Cerebellar cortex (tissue), 1 donor: ENCODE data around the gene NDUFA8.

Source experiments
- DNase-seq: peaks from one replicate; pipeline ENCODE4 v3.0.0-alpha.2; 2015; ENCODE audit warnings: low spot score

Gene NDUFA8

DNA sequence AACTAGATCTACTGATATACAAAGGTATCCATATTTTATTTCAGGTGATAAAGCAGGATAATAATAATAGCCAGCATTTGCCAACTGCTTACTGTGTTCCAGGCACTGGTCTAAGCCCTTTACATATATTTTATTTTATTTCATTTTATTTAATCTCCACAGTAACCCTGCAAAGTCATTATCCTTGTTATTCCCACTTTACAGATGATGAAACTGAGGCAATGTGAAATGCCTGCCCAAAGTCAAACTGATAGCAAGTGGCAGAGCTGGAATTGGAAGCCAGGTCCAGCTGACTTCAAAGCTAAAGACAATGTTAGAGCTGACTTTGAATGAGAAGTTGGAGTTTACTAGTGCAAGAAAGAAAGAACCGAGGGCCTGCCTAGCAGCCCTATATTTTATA lies 25.0 kb upstream of the NDUFA8 start:
- DNase-seq, result no peak

DNA sequence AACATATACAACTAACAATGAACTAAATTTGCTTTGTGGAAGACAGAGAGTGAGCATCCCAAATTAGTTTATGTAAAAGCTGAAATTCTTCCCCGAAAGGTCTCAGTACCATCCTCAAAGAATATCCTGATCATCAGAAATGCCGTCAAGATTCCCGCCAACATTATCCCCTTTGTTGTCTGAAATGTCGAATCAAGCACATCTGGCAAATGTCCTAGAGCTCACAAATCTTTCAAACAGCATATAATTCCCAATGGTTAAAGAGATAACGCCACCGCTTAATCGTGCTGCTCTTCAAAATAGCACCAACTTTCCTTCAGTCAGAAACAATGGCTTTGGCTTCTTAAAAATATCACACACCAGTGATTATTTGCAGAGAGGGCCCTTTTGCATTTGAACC lies 23.9 kb upstream of the NDUFA8 start:
- no peak for DNase-seq

DNA sequence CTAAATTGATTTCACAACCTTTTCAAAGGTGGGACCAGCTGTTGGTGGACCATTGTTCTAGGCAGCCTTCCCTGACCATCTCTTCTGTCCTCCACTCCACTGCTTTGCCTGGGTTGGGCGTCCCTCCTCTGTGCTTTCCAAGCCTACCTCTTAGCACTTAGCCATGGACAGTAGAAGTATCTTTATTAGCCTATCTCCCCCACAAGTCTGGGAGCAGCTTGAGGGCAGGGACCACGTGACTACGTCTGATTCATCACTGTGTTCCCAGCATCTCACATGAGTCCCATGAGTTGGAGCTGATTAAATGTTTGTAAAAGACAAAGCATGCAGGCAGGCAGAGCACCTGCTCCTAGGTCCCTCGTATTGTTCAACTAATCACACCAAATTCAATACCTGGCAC lies 21.1 kb upstream of the NDUFA8 start:
- no peak for DNase-seq

DNA sequence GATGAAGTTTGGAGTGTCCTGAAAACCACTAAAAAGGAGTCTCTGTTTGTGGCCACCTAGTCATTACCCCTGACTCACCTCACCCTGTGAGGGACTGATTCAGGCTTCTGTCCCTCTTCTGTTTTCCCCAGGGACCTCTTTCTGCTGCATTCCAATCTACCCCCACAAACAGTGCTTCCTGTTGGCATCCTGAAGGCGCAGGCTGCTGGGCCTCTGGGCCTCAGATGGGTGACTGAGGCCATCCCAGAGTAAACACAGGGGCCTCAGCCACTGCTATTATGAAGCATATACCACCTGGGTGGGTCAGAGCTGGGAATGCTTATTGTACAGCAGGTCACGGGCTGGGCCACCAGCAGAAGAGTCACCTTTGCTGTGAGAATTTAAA lies 20.1 kb upstream of the NDUFA8 start:
- DNase-seq, result no peak

DNA sequence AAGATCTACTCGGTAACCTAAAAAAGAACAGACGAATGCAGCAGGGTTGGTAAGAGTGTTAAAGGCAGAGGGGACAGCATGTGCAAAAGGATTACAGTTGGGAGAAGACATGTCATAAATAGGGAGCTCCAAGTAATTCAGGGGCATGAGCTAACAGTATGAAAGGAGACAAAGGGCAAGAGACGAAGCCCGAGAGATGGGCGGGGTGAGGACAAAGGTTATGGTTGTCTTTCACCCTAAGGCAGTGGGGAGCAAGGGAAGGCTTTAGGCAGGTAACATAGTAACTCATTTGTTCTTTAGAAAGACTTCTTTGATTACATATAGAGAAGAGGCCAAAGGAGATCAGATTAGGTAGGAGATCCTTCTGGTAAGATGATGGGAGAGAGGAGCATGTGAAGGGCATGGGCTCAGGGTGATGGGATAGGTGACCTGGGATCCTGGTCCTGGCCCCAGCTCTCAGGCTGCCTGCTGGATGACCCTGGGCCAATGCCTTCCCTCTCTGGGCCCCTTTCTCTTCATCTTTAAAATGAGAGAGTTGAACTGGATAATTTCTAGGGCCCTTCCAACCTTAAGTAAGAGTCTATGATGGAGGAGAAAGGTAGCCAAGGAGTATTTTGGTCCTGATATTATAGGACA lies 19.6 kb upstream of the NDUFA8 start:
- no peak for DNase-seq

DNA sequence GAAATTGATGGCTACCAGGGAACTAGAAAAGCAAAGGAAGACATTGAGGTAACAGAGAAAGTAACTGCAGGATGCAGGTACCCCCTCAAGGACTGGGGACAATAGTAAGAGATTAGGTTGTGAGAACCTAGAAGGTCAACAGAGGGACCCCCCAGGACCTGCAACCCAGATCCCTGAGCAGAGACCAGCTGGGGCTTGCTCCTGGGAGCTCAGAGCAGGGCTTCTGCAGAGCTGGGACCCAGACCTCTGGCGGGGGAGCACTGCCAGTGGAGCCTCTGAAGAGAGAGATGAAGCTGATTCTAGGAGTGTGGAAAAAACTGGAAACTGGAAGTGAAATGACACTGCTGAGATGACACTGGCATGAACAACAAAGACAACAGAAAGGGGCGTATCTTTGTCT lies 17.3 kb upstream of the NDUFA8 start:
- DNase-seq, result no peak

DNA sequence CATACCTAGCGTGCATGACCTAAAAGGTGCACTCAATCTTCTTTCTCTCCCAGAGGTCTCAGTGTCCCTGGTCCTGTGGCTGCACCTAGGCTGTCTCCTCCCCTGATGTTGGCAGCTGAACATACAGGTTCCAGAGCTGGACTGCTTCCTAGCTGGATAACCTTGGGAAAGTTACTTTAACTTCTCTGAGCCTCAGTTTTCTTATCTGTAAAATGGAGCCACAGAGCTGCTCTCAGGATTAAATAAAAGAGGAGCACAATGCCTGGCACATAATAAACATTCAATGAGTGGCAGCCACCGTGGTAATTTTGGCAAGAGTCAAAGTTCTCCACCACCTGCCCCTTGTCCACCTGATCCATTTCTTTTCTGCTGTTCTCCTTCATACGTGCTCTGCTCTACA lies 14.1 kb upstream of the NDUFA8 start:
- no peak for DNase-seq

DNA sequence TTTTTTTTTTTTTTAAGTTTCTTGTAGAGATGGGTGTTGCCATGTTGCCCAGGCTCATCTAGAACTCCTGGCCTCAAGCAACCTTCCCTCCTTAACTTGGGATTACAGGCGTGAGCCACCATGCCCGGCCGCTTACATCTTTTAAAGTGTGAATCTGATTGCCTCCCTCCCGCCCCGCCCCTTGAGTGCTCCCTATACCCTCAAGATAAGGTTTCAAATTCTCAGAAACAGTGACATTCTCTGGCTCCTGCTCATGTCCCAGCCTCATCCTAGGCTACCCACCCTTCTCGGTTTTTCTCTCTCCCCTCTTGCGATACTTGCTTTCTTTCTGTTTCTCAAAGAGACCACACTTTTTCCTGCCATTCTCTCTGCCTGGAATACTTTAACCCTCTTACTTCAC lies 12.6 kb upstream of the NDUFA8 start:
- DNase-seq, result no peak

DNA sequence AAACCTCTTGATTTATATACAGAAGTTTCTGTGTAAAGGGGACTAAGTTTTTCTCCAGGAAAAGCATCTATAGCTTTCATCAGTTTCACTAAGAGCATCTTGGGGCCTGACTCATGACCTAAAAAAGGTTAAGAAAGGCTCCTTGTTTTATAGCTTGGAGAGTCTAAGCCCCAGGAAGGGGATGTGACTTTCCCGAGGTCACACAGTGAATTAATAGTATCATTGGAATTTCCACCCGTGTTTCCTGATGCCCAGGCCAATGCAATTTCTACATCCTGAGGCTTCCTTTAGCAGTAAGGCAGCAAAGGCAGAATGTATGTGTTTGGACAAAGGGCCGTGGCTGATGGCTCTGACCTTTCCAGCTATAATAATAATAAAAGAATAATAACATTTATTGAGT lies 8.8 kb upstream of the NDUFA8 start:
- DNase-seq, result no peak

DNA sequence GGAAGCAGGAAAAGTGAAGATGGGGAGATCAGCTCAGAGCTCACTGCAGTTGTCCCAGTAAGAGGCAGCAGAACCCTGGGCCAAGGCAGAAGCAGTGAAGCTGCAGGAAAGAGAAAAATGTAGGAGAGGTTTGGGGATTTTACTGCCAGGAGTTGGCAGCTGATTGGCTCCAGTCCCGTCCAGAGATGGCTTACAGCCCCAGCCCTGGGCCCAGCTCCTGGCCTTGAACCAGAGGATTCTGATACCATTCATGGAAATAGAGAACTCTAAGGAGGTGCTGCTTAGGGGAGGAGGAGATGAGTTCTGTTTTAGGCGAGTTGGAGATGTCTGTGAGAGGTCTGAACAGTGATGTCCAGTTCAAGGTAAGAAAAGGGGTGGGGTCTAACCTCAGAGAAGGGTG lies 4.7 kb upstream of the NDUFA8 start:
- DNase-seq, result no peak

DNA sequence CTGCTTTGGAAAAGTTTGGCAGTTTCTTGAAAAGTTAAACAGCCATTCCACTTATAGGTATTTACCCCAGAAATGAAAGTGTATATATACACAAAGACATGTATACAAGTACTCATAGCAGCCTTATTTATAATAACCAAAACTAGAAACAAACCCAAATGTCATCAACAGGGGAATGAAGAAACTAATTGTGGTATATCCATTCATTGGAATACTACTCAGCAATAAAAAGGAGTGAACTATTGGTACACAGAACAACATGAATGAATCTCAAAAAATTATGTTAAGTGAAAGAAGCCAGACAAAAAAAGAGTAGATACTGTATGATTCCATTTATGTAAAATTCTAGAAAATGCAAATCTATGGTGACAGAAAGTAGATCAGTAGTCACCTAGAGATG lies 2.8 kb upstream of the NDUFA8 start:
- no peak for DNase-seq

DNA sequence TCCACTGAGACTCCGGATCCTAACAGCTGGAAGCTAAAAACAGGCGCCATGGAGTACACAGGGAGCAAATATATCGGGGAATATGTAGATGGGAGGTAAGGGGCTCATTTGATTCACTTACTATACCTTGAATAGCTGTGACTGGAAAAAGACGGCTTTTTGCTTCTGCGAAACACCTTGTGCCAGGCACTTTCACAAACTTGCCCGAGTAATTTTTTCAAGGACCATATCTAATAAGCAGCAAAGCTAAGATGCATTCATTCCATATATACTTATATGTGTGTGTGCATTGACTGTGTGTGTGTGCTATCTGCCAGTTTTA lies 307 bp upstream of the NDUFA8 start:
- DNase-seq, result no peak

DNA sequence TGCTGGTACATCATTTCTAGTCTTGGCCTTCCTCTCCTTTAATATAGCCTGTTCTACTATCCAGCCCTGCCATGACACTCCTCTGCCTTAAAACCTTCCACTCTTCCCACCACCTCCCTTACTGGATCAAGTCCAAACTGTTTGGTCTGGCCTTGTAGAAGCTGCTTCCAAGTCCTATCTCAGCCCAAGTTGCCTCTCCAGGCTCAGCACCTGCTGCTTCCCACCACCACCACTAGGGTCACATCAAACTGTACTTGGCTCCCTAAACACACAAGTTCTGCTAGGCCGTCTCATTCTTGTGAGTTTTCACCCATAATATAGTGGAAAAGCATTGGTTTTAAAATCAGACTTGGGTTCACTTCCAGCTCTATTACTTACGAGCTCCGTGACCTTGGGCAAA lies 1.4 kb downstream of the NDUFA8 start:
- peak; percentile 58 for DNase-seq

DNA sequence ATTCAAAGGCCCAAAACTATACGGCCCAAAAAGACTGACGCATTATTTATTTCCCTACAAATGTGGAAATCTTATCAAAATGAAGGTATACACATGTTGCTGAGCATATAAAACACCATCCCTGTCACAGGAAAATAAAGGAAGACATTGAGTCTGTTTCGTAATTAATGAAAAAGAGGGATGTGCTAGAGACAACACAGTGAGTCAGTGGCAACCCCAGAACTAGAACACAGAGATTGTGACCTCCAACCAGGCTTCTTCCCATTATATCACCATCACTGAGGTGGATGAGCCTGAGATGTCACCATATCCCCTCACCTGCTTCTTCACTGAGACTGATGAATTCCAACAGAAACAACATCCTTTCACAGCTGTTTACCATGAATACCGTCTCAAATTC lies 3.8 kb downstream of the NDUFA8 start:
- DNase-seq, result no peak

DNA sequence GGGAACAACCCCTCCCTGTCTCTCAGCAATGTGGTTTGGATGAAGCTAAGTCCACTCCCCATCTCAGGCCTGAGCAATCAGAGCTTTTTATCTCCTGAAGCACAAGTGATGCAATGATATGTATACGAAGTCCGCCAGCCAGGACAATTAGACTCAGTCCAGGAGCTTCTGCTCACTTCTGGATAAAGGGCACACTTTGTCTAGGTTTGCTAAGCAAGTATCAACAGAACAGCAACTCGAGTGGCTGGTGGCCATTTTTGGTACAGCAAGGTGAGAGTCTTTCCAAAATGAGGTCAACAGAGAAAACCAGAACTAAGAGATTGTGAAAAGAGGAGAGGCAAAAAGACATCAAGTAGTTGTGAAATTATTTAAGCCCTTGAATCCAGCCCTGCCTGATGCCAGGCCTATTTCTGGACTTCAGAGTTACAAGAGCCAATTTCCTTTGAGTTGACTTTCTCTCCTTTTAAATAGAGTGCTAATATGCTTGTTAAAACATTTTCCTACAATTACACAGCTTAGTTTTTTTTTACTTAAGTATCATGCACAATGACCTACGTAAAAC lies 8.2 kb downstream of the NDUFA8 start:
- DNase-seq, result no peak

DNA sequence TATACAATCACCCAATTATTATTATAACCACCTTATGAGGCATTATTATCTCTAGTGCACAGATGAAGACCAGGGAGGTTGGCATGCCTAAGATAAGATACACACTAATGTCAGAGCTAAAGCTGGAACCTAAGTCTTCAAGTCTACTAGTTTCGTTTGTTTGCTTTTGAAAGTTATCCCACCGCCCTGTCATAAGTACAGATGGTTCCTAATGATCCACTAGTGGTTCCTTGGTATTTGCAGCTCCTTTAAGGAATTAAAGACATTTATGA lies 14.1 kb downstream of the NDUFA8 start:
- DNase-seq, result no peak

DNA sequence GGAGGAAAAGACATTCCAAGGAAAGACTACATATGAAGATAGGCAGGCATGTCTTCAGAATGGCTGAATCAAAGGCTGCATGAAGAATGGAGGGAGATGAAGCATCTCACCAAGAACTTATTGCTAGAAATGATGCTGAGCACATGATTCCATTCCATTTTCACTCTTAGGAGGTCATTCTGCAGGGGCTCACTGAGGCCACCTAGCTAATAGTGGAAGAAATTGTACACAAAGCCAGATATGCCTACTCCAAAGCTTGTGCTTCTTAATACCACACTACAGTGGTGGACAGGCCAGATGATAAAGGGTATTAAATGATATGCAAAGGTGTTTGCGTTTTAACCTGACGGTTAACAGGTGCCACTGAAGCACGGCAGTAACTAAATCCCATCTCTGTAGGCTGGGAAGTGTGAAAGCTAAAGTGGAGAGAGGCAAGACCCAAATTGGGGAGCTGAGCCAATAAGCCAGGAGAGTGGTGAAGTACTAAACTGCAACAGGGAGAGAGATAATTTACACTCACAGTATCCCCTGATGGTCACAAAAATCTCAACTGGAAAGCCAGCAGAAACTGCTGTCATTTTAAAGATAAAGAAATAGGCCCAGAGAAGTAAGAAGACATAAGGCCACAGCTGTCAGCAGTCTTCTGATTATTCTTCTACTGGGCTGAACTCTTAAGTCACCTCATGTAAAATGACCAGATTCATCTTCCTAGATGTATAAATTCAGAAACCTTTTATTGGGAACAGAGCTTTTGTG lies 14.6 kb downstream of the NDUFA8 start:
- DNase-seq, result peak; percentile 35

DNA sequence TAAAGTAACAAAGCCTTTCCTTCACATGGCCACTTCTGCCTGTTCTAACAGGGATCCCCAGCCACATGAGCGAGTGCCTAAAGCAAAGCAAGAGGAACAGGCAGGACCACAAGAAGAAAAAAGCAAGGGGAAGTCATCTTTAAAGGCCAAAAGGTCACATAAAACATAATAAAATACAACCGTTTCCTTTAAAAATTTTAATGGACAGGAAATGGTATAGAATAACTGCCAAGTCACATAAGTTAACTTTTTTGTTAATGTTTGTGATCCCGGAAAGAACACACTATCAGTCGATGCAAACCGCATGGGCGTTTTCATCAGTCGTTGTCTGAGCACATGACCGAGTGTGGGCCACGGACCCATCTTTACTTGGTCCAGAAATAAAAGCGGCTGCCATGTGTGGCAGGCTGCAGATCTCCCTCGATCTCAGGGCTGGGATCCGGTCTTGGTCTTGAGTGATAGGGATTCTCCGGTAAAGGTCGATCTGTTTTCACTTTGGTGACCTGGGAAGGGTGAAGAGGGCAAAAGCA lies 15.6 kb downstream of the NDUFA8 start:
- no peak for DNase-seq

DNA sequence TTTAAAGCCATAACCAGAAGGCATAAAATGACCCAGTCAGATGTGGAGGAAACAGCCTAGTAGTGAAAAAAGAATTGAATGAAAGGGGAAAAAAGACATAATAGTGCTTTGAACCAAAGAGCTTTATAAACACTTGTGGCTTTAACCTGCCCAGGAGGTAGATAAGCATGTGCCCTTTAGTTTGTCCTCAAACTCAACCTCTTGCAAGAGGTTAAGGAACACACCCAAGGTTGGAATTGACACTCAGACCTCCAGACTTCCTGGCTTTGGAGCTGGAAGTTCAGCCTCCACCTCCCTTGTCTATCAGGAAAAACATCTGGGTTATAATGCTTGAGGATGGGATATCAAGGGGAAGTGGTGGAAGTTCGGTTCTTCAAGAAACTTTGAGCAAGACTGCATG lies 16.3 kb downstream of the NDUFA8 start:
- no peak for DNase-seq

DNA sequence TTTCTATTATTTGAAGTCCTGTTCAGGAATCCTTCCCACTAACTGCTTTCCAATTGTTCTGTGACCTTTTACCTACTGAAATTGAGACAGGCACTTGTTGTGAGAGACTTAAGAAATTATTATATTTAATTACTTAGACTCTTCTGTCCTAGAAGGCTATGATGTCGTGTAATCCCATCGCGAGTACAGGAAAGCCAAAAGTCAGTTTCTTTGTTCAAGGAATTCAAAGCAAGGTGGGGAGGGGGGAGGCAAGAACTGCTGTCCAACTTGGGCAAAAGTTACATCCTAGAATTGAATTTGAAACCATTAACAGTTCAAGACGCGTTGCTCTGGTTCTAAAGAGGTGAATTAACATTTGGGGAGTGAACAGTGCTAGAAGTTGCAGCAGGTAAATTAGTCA lies 17.9 kb downstream of the NDUFA8 start:
- no peak for DNase-seq

DNA sequence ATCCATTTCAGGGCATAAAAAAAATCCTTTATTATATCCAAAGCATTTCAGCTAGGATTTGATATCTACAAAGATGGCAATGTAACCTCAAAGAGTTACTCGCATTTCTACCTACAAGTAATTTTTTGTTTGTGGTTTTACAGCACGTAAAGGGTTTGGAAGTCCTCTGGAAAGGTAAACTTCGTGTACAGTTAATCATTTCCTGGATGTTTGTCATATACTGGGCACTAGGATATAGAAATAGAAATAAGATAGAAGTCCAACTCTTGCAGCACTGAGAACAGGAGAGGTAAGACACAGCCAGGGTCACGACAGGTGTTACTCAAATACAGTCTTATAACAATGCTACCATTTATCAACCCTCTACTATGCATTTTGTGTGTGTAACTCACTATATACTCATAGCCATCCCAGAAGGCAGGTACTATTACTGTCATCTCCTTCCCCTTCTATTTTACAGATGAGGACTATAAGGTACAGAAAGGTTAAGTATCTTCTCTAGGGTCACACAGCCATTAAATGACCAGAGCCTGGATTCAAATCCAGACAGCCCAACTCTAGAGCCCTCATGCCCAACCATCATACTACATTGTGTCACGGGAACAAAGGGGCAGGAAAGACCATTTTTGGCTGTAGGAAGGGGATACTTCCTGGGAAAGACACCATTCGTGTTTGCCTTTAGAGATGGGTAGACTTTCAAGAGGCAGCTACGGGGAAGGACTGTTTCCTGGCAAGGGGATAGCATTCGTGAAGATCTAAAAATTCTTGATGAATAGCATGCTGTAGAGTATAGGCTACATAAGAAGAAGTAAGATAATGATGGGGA lies 19.0 kb downstream of the NDUFA8 start:
- no peak for DNase-seq

DNA sequence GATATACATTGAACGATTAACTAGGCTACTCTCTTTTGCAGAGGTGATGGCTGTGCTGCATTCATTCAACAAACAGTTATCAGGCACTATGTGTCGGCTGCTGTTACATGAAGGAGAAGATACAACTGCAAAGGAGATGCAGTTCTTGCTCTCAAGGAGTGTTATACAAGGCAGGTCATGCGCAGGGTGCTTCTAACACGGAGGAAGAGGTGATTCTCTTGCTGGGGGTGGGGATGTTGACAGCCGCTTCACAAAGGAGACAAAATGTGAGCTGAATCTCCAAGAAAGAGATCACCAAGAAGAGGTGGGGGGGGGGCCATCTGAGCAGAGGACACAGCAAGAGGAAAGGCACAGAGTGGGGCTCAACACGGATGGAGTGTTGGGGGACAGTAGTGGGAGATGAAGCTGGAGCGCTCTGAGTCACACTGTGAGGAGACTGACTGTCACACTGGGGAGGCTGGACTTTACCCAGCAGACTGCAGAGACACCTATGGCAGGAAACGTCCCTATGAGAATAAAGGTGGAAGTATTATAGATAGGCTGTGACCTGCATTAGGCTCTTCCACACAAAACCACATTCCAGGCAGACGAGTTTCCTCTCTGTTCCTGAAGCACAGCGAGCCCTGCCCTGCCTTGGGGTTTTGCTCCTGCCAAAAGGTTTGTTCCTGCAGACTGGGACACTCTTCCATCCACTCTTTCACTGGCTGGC lies 20.9 kb downstream of the NDUFA8 start:
- no peak for DNase-seq

DNA sequence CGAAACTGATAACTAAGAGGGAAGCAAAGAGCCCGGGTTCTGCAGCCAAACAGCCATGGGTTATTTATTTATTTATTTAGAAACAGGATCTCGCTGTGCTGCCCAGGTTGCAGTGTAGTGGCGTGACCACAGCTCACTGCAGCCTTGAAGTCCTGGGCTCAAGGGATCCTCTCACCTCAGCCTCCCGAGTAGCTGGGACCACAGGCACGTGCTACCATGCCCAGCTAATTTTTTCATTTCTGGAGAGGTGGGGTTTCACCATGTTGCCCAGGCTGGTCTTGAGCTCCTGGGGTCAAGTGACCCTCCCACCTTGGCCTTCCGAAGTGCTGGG lies 24.1 kb downstream of the NDUFA8 start:
- no peak for DNase-seq
